Stimulated activated CD8-positive, alpha-beta memory T cell treated with anti-CD3 and anti-CD28 coated beads, Interleukin-7, amount 100 ng/mL, for 24 hours (primary cell): ENCODE measurements around the gene ATG7.
"Not testable (repeated sequence)": the region's sequence is repeated elsewhere in the genome, so short reads cannot be mapped to it uniquely, and the experiment has no call there.

Experiments
- DNase-seq: peaks from one replicate; pipeline ENCODE4 v3.0.0-alpha.2; 2020; ENCODE audit warnings: low read depth

ATG7 gene

GRCh38 chr3:11591391-11592282 is 319.4 kb downstream of the ATG7 start:
- DNase-seq, result no peak

GRCh38 chr3:11592445-11593298 is 320.5 kb downstream of the ATG7 start:
- no peak for DNase-seq

GRCh38 chr3:11593318-11594034 is 321.3 kb downstream of the ATG7 start:
- no peak for DNase-seq

DNA sequence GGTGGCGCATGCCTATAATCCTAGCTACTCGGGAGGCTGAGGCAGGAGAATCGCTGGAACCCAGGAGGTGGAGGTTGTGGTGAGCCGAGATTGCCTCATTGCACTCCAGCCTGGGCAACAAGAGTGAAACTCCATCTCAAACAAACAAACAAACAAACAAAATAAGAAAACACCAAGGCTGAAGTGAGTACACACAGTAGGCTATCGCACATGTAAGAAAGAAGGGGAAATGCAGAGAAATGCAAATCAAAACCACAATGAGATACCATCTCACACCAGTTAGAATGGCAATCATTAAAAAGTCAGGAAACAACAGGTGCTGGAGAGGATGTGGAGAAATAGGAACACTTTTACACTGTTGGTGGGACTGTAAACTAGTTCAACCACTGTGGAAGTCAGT is 322.8 kb downstream of the ATG7 start:
- DNase-seq, result not testable (repeated sequence)

- DNase-seq, result no peak
These were observed 324.2 kb downstream of the ATG7 start for GRCh38 chr3:11596387-11596786.

DNA sequence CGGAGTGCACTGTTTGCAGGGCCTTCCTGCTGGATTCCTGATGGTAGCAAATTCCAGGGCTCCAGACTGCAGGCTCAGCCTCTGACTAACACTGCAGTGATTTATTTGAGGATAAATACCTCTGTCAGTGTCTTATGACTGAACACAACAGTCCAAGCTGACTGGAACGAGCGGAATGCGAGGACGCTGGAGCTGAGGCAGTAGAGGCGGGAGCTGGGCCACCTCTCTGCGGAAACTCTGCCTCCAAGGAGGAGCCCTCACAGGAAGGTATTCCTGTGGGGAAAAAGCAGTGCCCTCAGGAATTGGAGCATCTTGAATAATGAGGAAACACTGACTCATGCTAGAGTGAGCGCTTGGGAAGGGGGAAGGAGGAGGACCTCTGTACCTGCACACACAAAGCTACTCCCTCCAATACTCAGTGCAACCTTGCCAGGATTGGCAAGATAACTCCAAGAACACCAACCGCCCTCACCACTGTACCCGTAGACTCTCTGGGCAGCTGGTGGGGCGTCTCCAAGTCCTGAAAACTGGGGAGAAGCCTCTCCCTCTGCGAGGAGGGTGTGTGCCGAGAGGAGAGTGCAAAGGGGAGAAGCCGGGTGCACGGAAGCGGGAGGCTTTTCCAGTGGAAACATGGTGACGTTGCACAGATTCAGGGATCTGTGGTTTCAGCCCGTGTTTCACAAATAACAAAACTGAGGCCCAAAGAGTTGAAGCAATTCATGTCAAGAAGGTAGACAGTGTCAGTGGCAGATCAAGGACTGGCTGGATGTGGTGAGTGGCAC is 328.5 kb downstream of the ATG7 start:
- no peak for DNase-seq

DNA sequence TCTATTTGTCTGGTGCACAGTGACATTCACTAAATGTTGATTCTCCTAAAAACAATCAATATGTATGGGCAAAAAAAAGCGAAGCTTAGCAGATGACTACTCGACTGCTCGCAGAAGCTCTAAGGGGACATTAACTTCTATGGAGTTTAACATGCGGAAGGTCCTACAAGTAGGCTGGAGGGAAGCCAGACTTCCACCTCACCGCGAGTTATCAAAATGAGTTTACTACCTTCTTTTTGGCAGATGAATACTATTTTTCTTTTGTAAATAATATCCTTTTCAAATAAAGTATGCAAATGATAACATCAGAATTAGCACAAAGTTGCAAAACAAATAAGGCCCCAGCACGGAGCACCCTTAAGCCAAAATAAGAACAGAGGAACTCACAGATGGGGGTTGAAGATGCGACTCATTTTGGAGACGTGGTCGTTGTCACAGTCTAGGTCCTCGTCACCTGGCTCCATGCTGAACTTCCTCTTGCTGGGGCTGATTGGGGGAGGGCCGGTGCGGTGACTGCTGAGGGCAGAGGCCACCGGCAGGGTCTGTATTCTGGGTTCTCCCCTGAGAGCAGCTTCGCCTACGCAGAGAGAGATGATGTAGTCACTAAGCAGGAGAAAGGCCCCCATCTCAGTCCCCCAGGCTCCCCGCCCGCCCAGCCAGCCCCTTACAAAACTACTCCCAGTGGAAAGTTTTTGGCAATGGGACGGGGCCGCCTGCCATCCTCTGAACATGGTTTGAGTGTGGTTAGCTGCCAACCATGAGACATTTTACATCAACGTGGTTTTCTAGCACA is 329.4 kb downstream of the ATG7 start:
- DNase-seq, result no peak

DNA sequence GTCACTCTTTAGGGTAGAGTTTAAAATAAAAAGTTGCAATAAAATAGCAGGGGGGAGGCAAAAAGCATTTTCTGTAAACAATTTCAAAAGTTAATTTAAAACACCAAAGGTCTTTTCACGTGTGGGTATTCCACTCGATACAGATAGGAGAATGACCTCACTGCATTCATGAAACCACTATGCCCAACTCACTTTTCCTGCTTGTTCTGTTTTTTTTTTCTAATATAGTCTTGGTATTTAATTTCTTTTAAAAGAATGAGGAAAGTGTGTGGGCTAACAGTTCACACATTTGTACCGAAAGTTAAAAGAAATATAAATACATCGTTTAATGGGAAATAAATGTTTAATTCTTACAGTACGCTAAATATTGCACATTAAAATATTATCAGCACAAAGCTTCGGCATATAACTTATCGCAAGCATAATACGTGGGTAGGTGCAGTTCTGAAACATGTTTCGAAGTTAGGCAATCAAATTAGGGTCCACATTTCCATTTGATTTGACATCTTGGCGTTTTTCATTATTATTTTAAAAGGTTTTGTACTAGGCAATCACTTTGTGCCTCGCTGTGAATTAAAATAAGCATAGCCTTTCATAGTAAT is 330.1 kb downstream of the ATG7 start:
- DNase-seq, result no peak

DNA sequence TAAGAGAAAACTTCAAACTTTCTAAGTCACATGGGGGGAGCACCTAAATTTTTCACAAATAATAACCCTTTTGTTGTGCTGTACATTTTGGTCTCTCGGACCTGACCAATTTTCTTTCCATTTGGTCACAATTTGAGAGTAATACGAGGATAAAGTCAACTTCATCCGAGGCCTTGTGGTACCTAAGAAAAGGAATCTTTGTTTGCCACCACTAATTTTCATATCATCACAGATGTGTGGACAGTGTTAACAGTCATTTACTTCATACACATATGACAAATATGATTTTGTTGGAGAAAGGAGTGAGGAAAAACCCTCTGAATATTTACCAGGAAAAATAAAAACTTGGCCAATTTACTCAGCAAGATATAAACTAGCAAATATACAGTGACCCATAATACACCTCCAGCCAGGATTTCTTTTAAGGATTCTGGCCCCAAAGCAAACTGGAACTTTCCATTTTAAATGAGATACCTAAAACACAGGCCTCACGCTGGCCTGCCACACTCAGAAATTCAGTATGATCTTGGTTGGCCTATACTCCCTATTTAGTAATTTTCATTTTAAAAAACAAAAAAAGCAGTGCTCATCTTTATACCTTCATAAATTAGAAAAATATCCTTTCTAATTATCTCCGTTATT is 330.8 kb downstream of the ATG7 start:
- no peak for DNase-seq

- DNase-seq, result no peak
These were observed 331.4 kb downstream of the ATG7 start for GRCh38 chr3:11603628-11604027.

- DNase-seq, result no peak
These were observed 332.1 kb downstream of the ATG7 start for GRCh38 chr3:11604139-11604892.

DNA sequence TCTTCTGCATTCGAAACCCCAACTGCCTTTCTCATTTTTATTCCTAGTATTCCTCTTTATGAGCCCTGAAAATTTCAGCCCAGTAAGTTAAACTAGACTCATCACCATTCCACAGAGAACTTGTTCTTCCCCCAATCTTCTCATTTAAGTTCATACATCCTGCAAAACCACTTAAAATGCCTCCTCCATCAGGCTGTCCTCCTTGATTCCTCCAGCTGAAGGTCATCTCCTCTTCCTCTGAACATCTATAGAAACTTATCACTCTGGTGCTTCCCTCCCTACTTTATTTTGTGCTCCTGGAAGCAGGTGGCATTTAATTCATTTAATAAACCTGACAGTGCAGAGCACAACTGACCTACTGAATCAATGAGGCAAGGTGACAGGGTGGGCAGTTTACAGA is 333.2 kb downstream of the ATG7 start:
- DNase-seq, result no peak

DNA sequence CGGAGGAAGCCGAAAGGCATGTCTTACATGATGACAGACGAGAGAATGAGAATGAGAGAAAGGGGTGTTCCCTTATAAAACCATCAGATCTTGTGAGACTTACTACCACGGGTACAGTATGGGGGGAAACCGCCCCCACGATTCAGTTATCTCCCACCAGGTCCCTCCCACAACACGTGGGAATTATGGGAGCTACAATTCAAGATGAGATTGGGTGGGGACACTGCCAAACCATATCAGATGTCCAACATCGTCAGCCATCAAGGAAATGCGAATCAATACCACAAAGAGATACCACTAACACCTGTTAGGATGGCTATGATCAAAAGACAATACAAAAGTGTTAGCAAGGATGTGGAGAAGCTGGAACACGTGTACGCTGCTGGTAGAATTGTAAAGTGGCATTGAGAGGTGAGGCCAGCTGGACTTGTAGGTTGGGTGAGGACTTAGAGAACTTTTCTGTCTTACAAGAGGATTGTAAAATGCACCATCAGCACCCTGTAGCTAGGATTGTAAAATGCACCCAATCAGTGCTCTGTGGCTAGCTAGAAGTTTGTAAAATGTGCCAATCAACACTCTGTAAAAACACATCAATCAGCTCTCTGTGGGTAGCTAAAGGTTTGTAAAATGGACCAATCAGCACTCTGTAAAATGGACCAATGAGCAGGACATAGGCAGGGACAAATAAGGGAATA is 334.0 kb downstream of the ATG7 start:
- no peak for DNase-seq

DNA sequence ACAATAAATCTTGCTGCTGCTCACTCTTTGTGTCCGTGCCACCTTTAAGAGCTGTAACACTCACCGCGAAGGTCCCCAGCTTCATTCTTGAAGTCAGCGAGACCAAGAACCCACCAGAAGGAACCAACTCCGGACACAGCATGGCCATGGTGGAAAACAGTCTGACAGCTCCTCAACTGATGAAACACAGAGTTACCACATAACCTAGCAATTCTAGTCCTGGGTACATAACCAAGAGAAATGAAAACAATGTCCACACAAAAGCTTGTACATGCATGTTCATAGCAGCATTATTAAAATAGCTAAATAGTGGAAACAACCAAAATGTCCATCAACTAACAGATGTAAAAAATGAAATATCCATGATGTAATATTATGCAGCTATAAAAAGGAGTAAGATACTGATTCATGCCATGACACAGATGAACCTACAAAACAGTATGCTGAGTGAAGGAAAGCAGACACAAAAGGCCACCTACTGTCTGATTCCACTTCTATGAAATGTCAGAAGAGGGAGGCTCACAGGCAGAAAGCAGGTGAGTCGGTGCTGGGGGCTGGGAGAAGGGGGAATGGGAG is 334.8 kb downstream of the ATG7 start:
- no peak for DNase-seq
